Liver (tissue), 2 donors: Measurements from ENCODE around the gene SPATA32.

ENCODE experiments used
- TF ChIP-seq, protein P1 (sequence below): fragments of 150-350 bp; IDR thresholded peaks from 2 replicates; pipeline ENCODE4 v1.5.1; 2017; ENCODE audit warnings: improper control_type of control experiment, low read depth, low read length; ENCODE audit not compliant: missing input control
- TF ChIP-seq, protein P2 (sequence below): IDR thresholded peaks from 2 replicates; pipeline ENCODE4 v1.6.1; 2016; ENCODE audit warnings: antibody characterized with exemption, mild to moderate bottlenecking
- donor health status: healthy.

DNA sequence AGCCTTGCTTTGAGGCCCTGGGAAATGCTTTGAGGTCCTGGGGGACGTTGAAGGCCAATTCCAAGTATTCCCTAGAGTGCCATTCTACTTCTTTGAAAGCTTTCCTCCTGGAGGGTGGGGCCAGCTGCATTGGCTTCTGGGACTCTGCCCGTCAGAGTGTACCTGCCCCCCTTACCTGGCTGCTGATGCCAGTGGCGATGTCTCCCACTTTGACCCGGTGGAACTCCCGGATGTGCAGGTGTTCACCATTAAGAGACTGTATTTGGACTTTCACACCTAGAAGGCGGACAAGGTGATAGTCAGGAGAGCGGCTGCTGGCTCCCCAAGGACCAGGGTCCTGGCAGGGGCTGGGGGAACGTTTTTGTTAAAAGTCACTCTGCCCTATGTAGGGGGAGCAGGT, 3.1 kb upstream of the SPATA32 start:
- TF ChIP-seq, protein P1, sequence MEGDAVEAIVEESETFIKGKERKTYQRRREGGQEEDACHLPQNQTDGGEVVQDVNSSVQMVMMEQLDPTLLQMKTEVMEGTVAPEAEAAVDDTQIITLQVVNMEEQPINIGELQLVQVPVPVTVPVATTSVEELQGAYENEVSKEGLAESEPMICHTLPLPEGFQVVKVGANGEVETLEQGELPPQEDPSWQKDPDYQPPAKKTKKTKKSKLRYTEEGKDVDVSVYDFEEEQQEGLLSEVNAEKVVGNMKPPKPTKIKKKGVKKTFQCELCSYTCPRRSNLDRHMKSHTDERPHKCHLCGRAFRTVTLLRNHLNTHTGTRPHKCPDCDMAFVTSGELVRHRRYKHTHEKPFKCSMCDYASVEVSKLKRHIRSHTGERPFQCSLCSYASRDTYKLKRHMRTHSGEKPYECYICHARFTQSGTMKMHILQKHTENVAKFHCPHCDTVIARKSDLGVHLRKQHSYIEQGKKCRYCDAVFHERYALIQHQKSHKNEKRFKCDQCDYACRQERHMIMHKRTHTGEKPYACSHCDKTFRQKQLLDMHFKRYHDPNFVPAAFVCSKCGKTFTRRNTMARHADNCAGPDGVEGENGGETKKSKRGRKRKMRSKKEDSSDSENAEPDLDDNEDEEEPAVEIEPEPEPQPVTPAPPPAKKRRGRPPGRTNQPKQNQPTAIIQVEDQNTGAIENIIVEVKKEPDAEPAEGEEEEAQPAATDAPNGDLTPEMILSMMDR = no peak
- TF ChIP-seq, protein P2, sequence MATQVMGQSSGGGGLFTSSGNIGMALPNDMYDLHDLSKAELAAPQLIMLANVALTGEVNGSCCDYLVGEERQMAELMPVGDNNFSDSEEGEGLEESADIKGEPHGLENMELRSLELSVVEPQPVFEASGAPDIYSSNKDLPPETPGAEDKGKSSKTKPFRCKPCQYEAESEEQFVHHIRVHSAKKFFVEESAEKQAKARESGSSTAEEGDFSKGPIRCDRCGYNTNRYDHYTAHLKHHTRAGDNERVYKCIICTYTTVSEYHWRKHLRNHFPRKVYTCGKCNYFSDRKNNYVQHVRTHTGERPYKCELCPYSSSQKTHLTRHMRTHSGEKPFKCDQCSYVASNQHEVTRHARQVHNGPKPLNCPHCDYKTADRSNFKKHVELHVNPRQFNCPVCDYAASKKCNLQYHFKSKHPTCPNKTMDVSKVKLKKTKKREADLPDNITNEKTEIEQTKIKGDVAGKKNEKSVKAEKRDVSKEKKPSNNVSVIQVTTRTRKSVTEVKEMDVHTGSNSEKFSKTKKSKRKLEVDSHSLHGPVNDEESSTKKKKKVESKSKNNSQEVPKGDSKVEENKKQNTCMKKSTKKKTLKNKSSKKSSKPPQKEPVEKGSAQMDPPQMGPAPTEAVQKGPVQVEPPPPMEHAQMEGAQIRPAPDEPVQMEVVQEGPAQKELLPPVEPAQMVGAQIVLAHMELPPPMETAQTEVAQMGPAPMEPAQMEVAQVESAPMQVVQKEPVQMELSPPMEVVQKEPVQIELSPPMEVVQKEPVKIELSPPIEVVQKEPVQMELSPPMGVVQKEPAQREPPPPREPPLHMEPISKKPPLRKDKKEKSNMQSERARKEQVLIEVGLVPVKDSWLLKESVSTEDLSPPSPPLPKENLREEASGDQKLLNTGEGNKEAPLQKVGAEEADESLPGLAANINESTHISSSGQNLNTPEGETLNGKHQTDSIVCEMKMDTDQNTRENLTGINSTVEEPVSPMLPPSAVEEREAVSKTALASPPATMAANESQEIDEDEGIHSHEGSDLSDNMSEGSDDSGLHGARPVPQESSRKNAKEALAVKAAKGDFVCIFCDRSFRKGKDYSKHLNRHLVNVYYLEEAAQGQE = no peak
